HUES48 (cell line): ENCODE measurements around the gene LRRC73.
"Not testable (repeated sequence)": the region's sequence is repeated elsewhere in the genome, so short reads cannot be mapped to it uniquely, and the experiment has no call there.

Experiments used
- H3K27ac ChIP-seq: one replicate; pipeline ENCODE4 v1.7.0; 2013; ENCODE audit warnings: low read depth, low read length, inconsistent platforms
- H3K27me3 ChIP-seq: 2 replicates; pipeline ENCODE4 v1.6.1; 2013; ENCODE audit warnings: mild to moderate bottlenecking, low read length; ENCODE audit not compliant: control insufficient read depth, insufficient read depth
- H3K36me3 ChIP-seq: 2 replicates; pipeline ENCODE4 v1.6.1; 2013; ENCODE audit warnings: low read length; ENCODE audit not compliant: control insufficient read depth, insufficient read depth
- H3K4me1 ChIP-seq: 2 replicates; pipeline ENCODE4 v1.6.1; 2013; ENCODE audit warnings: mild to moderate bottlenecking, low read length; ENCODE audit not compliant: control insufficient read depth, insufficient read depth
- H3K4me3 ChIP-seq: 2 replicates; pipeline ENCODE4 v1.5.1; 2013; ENCODE audit warnings: mild to moderate bottlenecking, low read depth, low read length
- H3K9ac ChIP-seq: 2 replicates; pipeline ENCODE4 v1.6.1; 2013; ENCODE audit warnings: mild to moderate bottlenecking, low read depth, low read length, moderate library complexity
- H3K9me3 ChIP-seq: 2 replicates; pipeline ENCODE4 v1.6.1; 2013; ENCODE audit warnings: low read length; ENCODE audit not compliant: control insufficient read depth, insufficient read depth

Gene LRRC73

GRCh38 chr6:43509984-43510826 is at the start of gene LRRC73:
LRRC73 (minus strand) TSS chr6:43510346; CDS start chr6:43509785, 561 bp downstream.
- peaks cover 51% of the 10 kb centered on the region for H3K36me3 ChIP-seq
- H3K9ac ChIP-seq = no peak within 1 kb of the TSS
- H3K9me3 ChIP-seq = no peaks in the 10 kb centered on the region
- H3K4me1 ChIP-seq = peaks cover 18% of the 10 kb centered on the region; the same call in 1 of the 2 replicates
- peaks cover 29% of the 10 kb centered on the region for H3K27me3 ChIP-seq
- no peak within 1 kb of the TSS for H3K27ac ChIP-seq
- H3K4me3 ChIP-seq = peak within 1 kb of the TSS; percentile 60

GRCh38 chr6:43559328-43559727 is 49.2 kb upstream of the LRRC73 start:
- Histone ChIP-seq H3K4me1 (no peaks in the 10 kb centered on the region), H3K9ac (no peak overlapping the region), H3K9me3 (no peaks in the 10 kb centered on the region), H3K27me3 (no peaks in the 10 kb centered on the region), H3K36me3 (peaks cover 98% of the 10 kb centered on the region), H3K27ac (no peak overlapping the region), H3K4me3 (no peak overlapping the region)

DNA sequence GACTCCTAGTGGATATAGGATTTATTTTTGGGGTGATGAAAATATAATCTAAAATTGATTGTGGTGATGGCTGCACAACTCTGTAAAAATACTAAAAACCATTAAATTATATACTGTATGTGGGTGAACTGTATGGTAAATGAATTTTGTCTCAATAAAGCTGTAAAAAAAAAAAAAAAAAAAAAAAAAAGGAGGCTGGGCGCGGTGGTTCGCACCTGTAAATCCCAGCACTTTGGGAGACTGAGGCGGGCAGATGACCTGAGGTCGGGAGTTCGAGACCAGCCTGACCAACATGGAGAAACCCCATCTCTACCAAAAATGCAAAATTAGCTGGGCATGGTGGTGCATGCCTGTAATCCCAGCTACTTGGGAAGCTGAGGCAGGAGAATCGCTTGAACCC is 47.5 kb upstream of the LRRC73 start:
- H3K9ac ChIP-seq, H3K4me3 ChIP-seq, H3K27me3 ChIP-seq, H3K27ac ChIP-seq, H3K9me3 ChIP-seq, H3K4me1 ChIP-seq: not testable (repeated sequence)
- peaks cover 94% of the 10 kb centered on the region for H3K36me3 ChIP-seq

DNA sequence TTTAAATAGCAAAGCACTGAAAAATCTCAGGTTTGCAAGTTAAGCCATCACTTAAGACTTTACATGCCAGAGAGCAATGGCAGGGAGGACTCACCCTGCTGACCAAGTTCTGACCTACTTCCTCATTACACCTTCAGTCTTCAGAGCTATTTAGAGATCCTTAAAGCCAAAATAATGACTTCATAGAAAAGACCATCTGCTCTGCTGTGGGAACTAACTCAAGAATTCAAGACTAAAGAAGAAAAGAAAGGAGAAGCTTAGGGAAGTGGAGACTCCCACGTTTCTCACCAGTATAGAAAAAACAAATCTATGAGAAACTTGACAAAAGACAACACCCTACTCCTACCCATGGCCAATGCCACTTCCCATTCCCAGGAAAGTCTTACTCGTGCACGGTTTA is 37.1 kb upstream of the LRRC73 start:
- peaks cover 97% of the 10 kb centered on the region for H3K36me3 ChIP-seq

GRCh38 chr6:43544461-43544860 is 34.3 kb upstream of the LRRC73 start:
- peaks cover 95% of the 10 kb centered on the region for H3K36me3 ChIP-seq
- H3K27me3 ChIP-seq = no peaks in the 10 kb centered on the region
- H3K27ac ChIP-seq = no peak overlapping the region
- no peaks in the 10 kb centered on the region for H3K9me3 ChIP-seq
- H3K4me3 ChIP-seq = no peak overlapping the region
- no peak overlapping the region for H3K9ac ChIP-seq
- no peaks in the 10 kb centered on the region for H3K4me1 ChIP-seq

More for the DNA sequence above, 37.1 kb upstream of the LRRC73 start:
- no peaks in the 10 kb centered on the region for H3K9me3 ChIP-seq
- H3K4me1 ChIP-seq = no peaks in the 10 kb centered on the region
- no peaks in the 10 kb centered on the region for H3K27me3 ChIP-seq
- no peak overlapping the region for H3K4me3 ChIP-seq
- H3K9ac ChIP-seq = no peak overlapping the region
- H3K27ac ChIP-seq = no peak overlapping the region

GRCh38 chr6:43541774-43542471 is 31.8 kb upstream of the LRRC73 start:
- no peak overlapping the region for H3K9ac ChIP-seq
- H3K4me1 ChIP-seq = no peaks in the 10 kb centered on the region
- H3K27me3 ChIP-seq = no peaks in the 10 kb centered on the region
- H3K27ac ChIP-seq = no peak overlapping the region
- H3K4me3 ChIP-seq = no peak overlapping the region
- peaks cover 89% of the 10 kb centered on the region for H3K36me3 ChIP-seq
- H3K9me3 ChIP-seq = no peaks in the 10 kb centered on the region

DNA sequence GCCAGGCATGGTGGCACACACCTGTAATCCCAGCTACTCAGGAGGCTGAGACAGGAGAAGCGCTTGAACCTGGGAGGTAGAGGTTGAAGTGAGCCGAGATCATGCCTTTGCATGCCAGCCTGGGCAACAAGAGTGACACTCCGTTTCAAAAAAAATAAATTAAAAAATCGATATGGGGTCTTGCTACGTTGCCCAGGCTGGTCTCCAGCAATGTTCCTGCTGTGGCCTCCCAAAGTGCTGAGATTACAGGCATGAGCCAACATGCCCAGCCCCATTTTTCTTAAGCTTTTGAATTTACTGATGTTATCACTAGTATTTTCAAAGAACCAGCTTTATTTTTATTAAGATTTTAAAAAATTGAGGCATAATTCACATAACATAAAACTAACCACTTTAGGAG is 30.4 kb upstream of the LRRC73 start:
- Histone ChIP-seq H3K9ac (no peak overlapping the region), H3K27me3 (no peaks in the 10 kb centered on the region), H3K4me3 (no peak overlapping the region), H3K4me1 (no peaks in the 10 kb centered on the region), H3K9me3 (no peaks in the 10 kb centered on the region), H3K27ac (no peak overlapping the region), H3K36me3 (peaks cover 80% of the 10 kb centered on the region)

DNA sequence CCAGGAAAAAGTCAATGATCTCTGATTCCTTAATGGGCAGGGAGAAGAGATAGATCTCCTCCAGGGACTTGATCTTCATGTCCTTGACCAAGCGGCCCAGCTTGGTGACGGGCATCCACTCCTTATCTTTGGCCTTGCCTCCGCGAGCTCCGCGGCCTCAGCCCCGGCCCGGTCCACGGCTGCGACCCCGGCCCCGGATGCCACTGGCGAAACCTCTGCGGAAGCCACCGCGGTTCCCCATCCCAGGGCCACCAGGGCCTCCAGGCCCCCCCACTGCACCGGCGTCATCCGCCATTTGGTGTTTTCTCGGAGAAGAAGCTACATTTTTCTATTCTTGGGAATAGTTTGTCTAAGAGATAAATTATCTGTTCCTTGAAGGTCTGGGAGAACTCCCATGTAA is 29.3 kb upstream of the LRRC73 start:
- not testable (repeated sequence) for H3K27me3 ChIP-seq, H3K4me3 ChIP-seq, H3K9me3 ChIP-seq, H3K27ac ChIP-seq, H3K9ac ChIP-seq, H3K4me1 ChIP-seq
- H3K36me3 ChIP-seq = peaks cover 75% of the 10 kb centered on the region

- not testable (repeated sequence) for H3K4me3 ChIP-seq, H3K9ac ChIP-seq, H3K9me3 ChIP-seq, H3K27ac ChIP-seq, H3K4me1 ChIP-seq, H3K27me3 ChIP-seq
- H3K36me3 ChIP-seq = peaks cover 75% of the 10 kb centered on the region
Measured at GRCh38 chr6:43538986-43539385, 28.8 kb upstream of the LRRC73 start.

- H3K9ac ChIP-seq = no peak overlapping the region
- no peaks in the 10 kb centered on the region for H3K9me3 ChIP-seq
- no peaks in the 10 kb centered on the region for H3K4me1 ChIP-seq
- no peaks in the 10 kb centered on the region for H3K27me3 ChIP-seq
- H3K4me3 ChIP-seq = no peak overlapping the region
- H3K27ac ChIP-seq = no peak overlapping the region
- peaks cover 82% of the 10 kb centered on the region for H3K36me3 ChIP-seq
Measured at GRCh38 chr6:43532201-43532600, 22.1 kb upstream of the LRRC73 start.

- Histone ChIP-seq H3K9ac (no peak overlapping the region), H3K4me3 (no peak overlapping the region), H3K27me3 (no peaks in the 10 kb centered on the region), H3K4me1 (no peaks in the 10 kb centered on the region), H3K36me3 (peaks cover 98% of the 10 kb centered on the region), H3K9me3 (no peaks in the 10 kb centered on the region), H3K27ac (no peak overlapping the region)
Measured at GRCh38 chr6:43524483-43524961, 14.4 kb upstream of the LRRC73 start.
